Measurements from ENCODE around the gene COL21A1. TPM values are rescaled to one million over a fixed set of nuclear protein-coding genes. Genes with fewer than 3 reads are reported as not detected.

Gene COL21A1
- total RNA-seq, 6 experiments from 2014 or later: not detected

DNA sequence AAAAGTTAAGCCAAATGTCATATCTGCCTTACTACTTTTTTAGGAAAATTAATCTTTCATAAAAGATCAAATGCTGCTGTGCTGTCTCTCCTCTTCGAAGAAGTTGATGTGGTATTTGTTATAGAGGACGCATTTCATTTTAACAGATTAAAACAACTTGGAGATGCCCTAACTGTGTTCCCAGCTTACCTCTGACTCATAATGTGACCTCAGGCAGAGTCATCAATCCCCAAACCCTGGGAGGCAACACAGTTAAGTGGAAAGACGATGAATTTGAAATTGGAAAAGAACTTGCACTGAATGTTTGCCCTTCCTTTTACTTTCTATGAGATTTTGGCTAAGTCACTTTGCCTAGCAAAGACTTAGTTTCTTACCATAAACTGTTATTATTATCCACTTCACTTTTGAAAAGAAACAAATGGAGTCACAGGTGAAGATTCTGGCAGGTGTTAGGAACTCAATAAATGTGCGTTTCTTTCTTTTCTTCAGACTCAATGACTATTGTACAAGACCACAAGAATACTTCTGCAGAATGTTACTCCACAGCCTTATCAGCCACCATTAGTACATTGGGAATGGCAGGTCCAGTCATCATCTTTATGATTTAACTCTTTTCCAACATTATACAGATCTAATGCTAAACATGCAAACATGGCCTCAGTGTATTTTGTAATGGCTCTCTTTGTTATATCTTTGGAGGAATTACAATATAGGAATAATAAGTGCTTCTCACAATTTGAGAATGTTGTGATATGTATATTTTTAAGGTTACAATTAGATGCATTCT, 102.6 kb downstream of the COL21A1 start:
- no peaks in the 10 kb centered on the region for H3K36me3 Mint-ChIP-seq (ENCODE audit: low read depth)
- no peak overlapping the region for H3K27ac Mint-ChIP-seq
- peak; percentile 13 for DNase-seq
- TF ChIP-seq, protein P1, sequence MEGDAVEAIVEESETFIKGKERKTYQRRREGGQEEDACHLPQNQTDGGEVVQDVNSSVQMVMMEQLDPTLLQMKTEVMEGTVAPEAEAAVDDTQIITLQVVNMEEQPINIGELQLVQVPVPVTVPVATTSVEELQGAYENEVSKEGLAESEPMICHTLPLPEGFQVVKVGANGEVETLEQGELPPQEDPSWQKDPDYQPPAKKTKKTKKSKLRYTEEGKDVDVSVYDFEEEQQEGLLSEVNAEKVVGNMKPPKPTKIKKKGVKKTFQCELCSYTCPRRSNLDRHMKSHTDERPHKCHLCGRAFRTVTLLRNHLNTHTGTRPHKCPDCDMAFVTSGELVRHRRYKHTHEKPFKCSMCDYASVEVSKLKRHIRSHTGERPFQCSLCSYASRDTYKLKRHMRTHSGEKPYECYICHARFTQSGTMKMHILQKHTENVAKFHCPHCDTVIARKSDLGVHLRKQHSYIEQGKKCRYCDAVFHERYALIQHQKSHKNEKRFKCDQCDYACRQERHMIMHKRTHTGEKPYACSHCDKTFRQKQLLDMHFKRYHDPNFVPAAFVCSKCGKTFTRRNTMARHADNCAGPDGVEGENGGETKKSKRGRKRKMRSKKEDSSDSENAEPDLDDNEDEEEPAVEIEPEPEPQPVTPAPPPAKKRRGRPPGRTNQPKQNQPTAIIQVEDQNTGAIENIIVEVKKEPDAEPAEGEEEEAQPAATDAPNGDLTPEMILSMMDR (IDR thresholded peaks at IDR 0.05): no peak
- peaks cover 22% of the 10 kb centered on the region for H3K4me1 Mint-ChIP-seq (ENCODE audit: low read depth)
- no peaks in the 10 kb centered on the region for H3K9me3 Mint-ChIP-seq
- no peaks in the 10 kb centered on the region; the same call in 1 of the 2 replicates for H3K27me3 Mint-ChIP-seq (ENCODE audit: insufficient read depth)
- no peak overlapping the region for H3K4me3 Mint-ChIP-seq

DNA sequence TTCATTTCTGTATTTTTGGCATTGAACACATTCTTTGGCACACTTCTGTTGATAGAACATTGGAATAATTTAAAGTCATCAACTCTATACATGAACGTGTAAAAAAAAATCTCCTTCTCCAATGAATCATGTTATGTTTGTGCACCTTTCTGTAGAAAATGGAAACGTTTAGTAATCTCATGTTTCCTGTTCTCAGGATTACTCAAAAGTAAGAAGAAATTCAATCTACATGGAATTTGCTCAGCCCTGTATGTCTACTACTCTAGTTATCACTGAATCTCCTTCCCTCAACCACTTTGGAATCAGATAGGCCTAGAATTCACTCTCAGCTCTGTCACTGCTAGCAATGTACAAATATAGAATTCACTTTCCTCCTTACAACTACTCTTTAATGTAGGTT, 103.6 kb downstream of the COL21A1 start:
- Mint-ChIP-seq H3K9me3 (no peaks in the 10 kb centered on the region), H3K4me3 (no peak overlapping the region), H3K36me3 (ENCODE audit: low read depth) (no peaks in the 10 kb centered on the region), H3K27ac (no peak overlapping the region), H3K27me3 (ENCODE audit: insufficient read depth) (no peaks in the 10 kb centered on the region), H3K4me1 (ENCODE audit: low read depth) (peaks cover 22% of the 10 kb centered on the region)
- TF ChIP-seq, protein P1 (IDR thresholded peaks at IDR 0.05): no peak
- DNase-seq: no peak

DNA sequence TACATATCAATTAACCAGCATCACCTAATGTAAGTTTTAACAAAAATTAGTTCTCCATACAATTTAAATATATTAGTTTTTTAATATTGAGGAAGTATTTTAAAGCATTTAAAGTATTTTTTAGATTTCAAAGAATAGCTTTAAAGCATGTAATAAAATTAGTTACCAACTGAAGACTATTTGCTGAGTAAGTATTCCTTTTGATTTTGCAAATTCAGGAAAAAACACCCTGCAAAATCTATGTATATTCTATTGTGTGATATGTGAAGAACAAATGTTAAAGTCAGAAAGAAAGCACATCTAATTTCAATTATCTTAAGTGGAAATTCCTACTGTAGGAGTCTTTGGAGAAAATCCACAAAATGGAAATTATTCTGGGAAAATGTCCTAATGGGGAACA, 107.3 kb downstream of the COL21A1 start:
- H3K27ac Mint-ChIP-seq: no peak overlapping the region
- H3K4me3 Mint-ChIP-seq: no peak overlapping the region
- no peaks in the 10 kb centered on the region for H3K36me3 Mint-ChIP-seq (ENCODE audit: low read depth)

DNA sequence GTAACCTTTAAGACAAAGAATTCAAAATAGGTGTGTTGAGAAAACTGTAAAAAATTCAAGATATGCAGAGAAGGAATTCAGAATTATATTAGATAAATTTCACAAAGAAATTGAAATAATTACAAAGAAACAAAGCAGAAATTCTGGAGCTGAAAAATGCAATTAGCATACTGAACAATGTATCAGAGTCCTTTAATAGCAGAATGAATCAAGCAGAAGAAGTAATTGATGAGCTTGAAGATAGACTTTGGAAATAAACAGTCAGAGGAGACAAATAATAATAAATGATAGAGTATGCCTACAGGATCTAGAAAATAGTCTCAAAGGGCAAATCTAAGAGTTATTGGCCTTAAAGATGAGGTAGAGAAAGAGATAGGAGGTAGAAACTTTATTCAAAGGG, 131.7 kb downstream of the COL21A1 start:
- H3K27ac Mint-ChIP-seq: no peak overlapping the region
- no peak for DNase-seq
- H3K4me1 Mint-ChIP-seq (ENCODE audit: low read depth): no peaks in the 10 kb centered on the region
- TF ChIP-seq, protein P1 (IDR thresholded peaks at IDR 0.05): no peak
- H3K9me3 Mint-ChIP-seq: peaks cover 8% of the 10 kb centered on the region; the same call in 1 of the 2 replicates
- H3K36me3 Mint-ChIP-seq (ENCODE audit: low read depth): no peaks in the 10 kb centered on the region
- no peak overlapping the region for H3K4me3 Mint-ChIP-seq
- no peaks in the 10 kb centered on the region; the same call in 1 of the 2 replicates for H3K27me3 Mint-ChIP-seq (ENCODE audit: insufficient read depth)

More for the DNA sequence above, 107.3 kb downstream of the COL21A1 start:
- TF ChIP-seq, protein P1 (IDR thresholded peaks at IDR 0.05): no peak
- Mint-ChIP-seq H3K9me3 (no peaks in the 10 kb centered on the region), H3K4me1 (ENCODE audit: low read depth) (peaks cover 14% of the 10 kb centered on the region), H3K27me3 (ENCODE audit: insufficient read depth) (no peaks in the 10 kb centered on the region)
- no peak for DNase-seq

DNA sequence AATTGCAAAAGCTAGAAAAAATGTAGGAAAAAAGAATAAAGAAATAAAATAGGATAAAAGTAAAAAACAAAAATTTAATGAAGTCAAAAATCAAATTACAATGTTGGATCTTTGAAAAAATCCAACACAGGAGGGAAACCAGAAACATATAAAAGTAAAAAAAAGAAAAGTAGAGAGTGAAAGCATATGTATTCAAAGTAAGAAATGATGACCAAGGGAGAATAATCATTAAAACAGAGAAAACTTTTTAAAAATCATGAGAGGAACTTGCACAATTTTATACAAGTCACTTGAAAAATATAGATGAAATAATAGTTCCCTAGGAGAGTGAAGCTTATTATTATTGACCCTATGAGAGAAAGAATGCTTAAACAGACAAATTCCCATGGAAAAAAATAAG, 138.2 kb downstream of the COL21A1 start:
- no peak for DNase-seq
- no peaks in the 10 kb centered on the region for H3K9me3 Mint-ChIP-seq
- no peak overlapping the region for H3K4me3 Mint-ChIP-seq
- TF ChIP-seq, protein P1 (IDR thresholded peaks at IDR 0.05): no peak
- H3K36me3 Mint-ChIP-seq (ENCODE audit: low read depth): no peaks in the 10 kb centered on the region
- H3K27me3 Mint-ChIP-seq (ENCODE audit: insufficient read depth): peaks cover 2% of the 10 kb centered on the region; the same call in 1 of the 2 replicates
- no peak overlapping the region for H3K27ac Mint-ChIP-seq
- no peaks in the 10 kb centered on the region for H3K4me1 Mint-ChIP-seq (ENCODE audit: low read depth)
